ENCODE data around the gene CROCC2.

DNA sequence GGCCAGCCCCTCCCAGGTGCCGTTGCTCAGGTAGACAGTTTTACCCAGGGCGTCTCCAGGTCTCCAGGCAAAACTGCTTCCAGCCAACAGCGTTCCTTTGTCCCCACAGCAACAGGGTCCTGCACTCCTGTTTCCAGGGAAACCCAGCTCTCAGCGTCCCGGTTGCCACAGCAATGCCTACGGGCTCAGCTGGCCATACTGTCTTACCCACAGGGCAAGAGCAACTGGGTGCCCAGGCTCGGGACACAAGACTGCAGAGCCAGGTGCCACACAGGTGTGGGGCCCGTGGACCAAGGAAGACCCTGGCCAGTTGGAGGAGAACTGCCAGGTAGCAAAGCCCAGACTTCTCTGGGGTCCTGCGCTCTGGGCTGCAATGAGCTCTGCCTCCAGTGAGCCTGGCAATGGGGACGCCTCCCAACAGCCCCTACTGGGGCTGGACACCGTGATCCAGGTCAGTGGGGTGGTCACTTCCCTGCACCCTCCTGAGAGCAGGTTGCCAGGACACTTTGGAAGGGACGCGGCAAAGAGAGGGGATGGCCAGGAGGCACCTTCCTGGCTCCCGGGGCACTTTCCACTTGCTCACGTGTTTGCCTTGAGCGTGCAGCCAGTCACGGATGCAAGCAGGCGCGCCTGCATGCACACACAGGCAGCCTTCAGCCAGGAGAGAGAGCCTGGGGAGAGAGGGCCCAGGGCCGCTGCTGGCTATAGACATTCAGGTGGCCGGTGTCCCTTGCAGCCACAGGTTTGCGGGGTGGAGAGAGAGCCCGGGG is at the start of gene CROCC2:
- TF ChIP-seq, protein P1, sequence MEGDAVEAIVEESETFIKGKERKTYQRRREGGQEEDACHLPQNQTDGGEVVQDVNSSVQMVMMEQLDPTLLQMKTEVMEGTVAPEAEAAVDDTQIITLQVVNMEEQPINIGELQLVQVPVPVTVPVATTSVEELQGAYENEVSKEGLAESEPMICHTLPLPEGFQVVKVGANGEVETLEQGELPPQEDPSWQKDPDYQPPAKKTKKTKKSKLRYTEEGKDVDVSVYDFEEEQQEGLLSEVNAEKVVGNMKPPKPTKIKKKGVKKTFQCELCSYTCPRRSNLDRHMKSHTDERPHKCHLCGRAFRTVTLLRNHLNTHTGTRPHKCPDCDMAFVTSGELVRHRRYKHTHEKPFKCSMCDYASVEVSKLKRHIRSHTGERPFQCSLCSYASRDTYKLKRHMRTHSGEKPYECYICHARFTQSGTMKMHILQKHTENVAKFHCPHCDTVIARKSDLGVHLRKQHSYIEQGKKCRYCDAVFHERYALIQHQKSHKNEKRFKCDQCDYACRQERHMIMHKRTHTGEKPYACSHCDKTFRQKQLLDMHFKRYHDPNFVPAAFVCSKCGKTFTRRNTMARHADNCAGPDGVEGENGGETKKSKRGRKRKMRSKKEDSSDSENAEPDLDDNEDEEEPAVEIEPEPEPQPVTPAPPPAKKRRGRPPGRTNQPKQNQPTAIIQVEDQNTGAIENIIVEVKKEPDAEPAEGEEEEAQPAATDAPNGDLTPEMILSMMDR (IDR thresholded peaks at IDR 0.05): no peak
- TF ChIP-seq POLR2A (IDR thresholded peaks at IDR 0.05): no peak
- no peak for TF ChIP-seq POLR2AphosphoS5 (IDR thresholded peaks at IDR 0.05; ENCODE audit: insufficient read depth in 1 of 2, low read depth in 1 of 2)
